ENCODE results near the gene PRDM12.

GRCh38 chr9:130631331-130632080 is 32.9 kb upstream of the PRDM12 start:
- no peak for TF ChIP-seq CTCF (conservative IDR thresholded peaks at IDR 0.05)
- no peak for TF ChIP-seq ZFX (IDR thresholded peaks at IDR 0.05)
